PFSK-1 (cell line): ENCODE results near the gene RNF152.

Source experiments
- FOXP2 ChIP-seq: optimal IDR thresholded peaks from 2 replicates; pipeline ENCODE3; 2011; ENCODE audit warnings: borderline replicate concordance, control low read depth, inconsistent platforms; ENCODE audit not compliant: insufficient read depth; ENCODE audit errors: extremely low read length, extremely low read depth
- POLR2AphosphoS5 ChIP-seq: IDR thresholded peaks from 2 replicates; pipeline ENCODE4 v1.6.1; 2012; ENCODE audit warnings: low read depth, mild to moderate bottlenecking, control low read depth, low read length, moderate library complexity
- REST ChIP-seq, 2 experiments: IDR thresholded peaks; 2 replicates each; pipeline versions ENCODE4 v1.6.1 to v1.8.0; 2011 to 2012; ENCODE audit warnings: low read depth in 2 of 2, low read length in 2 of 2, control low read depth in 1 of 2, inconsistent platforms in 1 of 2, mild to moderate bottlenecking in 1 of 2, moderate library complexity in 1 of 2; ENCODE audit not compliant: insufficient read depth in 1 of 2
- SIN3A ChIP-seq: IDR thresholded peaks from 2 replicates; pipeline ENCODE4 v1.6.1; 2012; ENCODE audit warnings: mild to moderate bottlenecking, low read length, moderate library complexity, borderline replicate concordance; ENCODE audit not compliant: insufficient read depth
- TAF1 ChIP-seq: IDR thresholded peaks from 2 replicates; pipeline ENCODE4 v1.6.1; 2012; ENCODE audit warnings: low read length, control low read depth, borderline replicate concordance; ENCODE audit not compliant: insufficient read depth

- TF ChIP-seq POLR2AphosphoS5 (no peak), REST (IDR thresholded peaks at IDR 0.05; ENCODE audit: insufficient read depth in 1 of 2, low read depth in 2 of 2, low read length in 2 of 2) (no peak), SIN3A (no peak), FOXP2 (no peak), TAF1 (no peak)
Observed at GRCh38 chr18:61893309-61893970, 633 bp upstream of the RNF152 start.
